Stomach (tissue), 4 donors: ENCODE measurements around the gene CALHM1.

Experiments used
- CTCF ChIP-seq, 7 experiments: fragments of 450-650 bp in 4 of 7; fragments of 200-600 bp in 3 of 7; sonication (generic) in 3 of 7; IDR thresholded peaks; one replicate each; pipeline ENCODE4 v1.5.1; 2016 to 2019; ENCODE audit warnings: antibody characterized with exemption in 7 of 7, control low read depth in 2 of 7, mild to moderate bottlenecking in 1 of 7
- POLR2AphosphoS5 ChIP-seq, 3 donors: sonication (generic); formaldehyde crosslinking; IDR thresholded peaks; one replicate each; pipeline ENCODE4 v1.6.1; 2016; ENCODE audit warnings: antibody characterized with exemption in 3 of 3

- no peak for TF ChIP-seq POLR2AphosphoS5 (IDR thresholded peaks at IDR 0.05)
- no peak for TF ChIP-seq CTCF (IDR thresholded peaks at IDR 0.05)
These were observed 41.1 kb downstream of the CALHM1 start for GRCh38 chr10:103417601-103418000.
